ENCODE measurements around the gene SNAP23. TPM values are rescaled to one million over a fixed set of nuclear protein-coding genes. Genes with fewer than 3 reads are reported as not detected.

Gene SNAP23
- total RNA-seq, 1 donor from 2014 or later: 81.9 TPM

- peaks cover 41% of the 10 kb centered on the region for H3K4me1 ChIP-seq
- H3K4me3 ChIP-seq: no peak overlapping the region
- ATAC-seq (no peak), DNase-seq (no peak)
- H3K36me3 ChIP-seq: peaks cover 2% of the 10 kb centered on the region
- intact Hi-C loops (cut with DNase I): no loop called here
- no peaks in the 10 kb centered on the region for H3K27me3 ChIP-seq
- H3K9me3 ChIP-seq: no peaks in the 10 kb centered on the region
- no peak overlapping the region for H3K27ac ChIP-seq
- no peak for TF ChIP-seq CTCF (IDR thresholded peaks at IDR 0.05)
These were observed 12.1 kb downstream of the SNAP23 start for GRCh38 chr15:42507514-42507913.

- peak; percentile 42 for ATAC-seq
- Histone ChIP-seq H3K9me3 (no peaks in the 10 kb centered on the region), H3K4me1 (peaks cover 41% of the 10 kb centered on the region), H3K36me3 (peaks cover 10% of the 10 kb centered on the region), H3K27me3 (no peaks in the 10 kb centered on the region), H3K27ac (peak overlapping the region; percentile 60), H3K4me3 (no peak overlapping the region)
- intact Hi-C loops (cut with DNase I): no loop called here
- TF ChIP-seq CTCF (IDR thresholded peaks at IDR 0.05): no peak
- no peak for DNase-seq
These were observed 12.8 kb downstream of the SNAP23 start for GRCh38 chr15:42508263-42508690.

- intact Hi-C loops (cut with DNase I): no loop called here
- H3K9me3 ChIP-seq: no peaks in the 10 kb centered on the region
- peaks cover 29% of the 10 kb centered on the region for H3K4me1 ChIP-seq
- no peak for DNase-seq
- H3K36me3 ChIP-seq: peaks cover 30% of the 10 kb centered on the region
- peak overlapping the region; percentile 36 for H3K4me3 ChIP-seq
- peak; percentile 25 for ATAC-seq
- no peak for TF ChIP-seq CTCF (IDR thresholded peaks at IDR 0.05)
- H3K27me3 ChIP-seq: no peaks in the 10 kb centered on the region
- H3K27ac ChIP-seq: peak overlapping the region; percentile 81
These were observed 15.0 kb downstream of the SNAP23 start for GRCh38 chr15:42510258-42511006.

- Histone ChIP-seq H3K4me1 (peaks cover 29% of the 10 kb centered on the region), H3K36me3 (peaks cover 35% of the 10 kb centered on the region), H3K4me3 (peak overlapping the region; percentile 36), H3K27me3 (no peaks in the 10 kb centered on the region), H3K9me3 (no peaks in the 10 kb centered on the region), H3K27ac (peak overlapping the region; percentile 81)
- no peak for DNase-seq
- intact Hi-C loops (cut with DNase I): no loop called here
- ATAC-seq: peak; percentile 79
- no peak for TF ChIP-seq CTCF (IDR thresholded peaks at IDR 0.05)
These were observed 15.6 kb downstream of the SNAP23 start for GRCh38 chr15:42511007-42511391.

GRCh38 chr15:42523331-42523730 lies 27.9 kb downstream of the SNAP23 start:
- no peak for TF ChIP-seq CTCF (IDR thresholded peaks at IDR 0.05)
- H3K4me1 ChIP-seq: no peaks in the 10 kb centered on the region
- no peak overlapping the region for H3K4me3 ChIP-seq
- peaks cover 63% of the 10 kb centered on the region for H3K36me3 ChIP-seq
- H3K27me3 ChIP-seq: no peaks in the 10 kb centered on the region
- no peak for ATAC-seq
- no peak for DNase-seq
- intact Hi-C loops (cut with DNase I): no loop called here
- H3K27ac ChIP-seq: no peak overlapping the region
- H3K9me3 ChIP-seq: no peaks in the 10 kb centered on the region

All from upper lobe of right lung (tissue), 1 donor.